Measurements from ENCODE around the gene MRPL48.

DNA sequence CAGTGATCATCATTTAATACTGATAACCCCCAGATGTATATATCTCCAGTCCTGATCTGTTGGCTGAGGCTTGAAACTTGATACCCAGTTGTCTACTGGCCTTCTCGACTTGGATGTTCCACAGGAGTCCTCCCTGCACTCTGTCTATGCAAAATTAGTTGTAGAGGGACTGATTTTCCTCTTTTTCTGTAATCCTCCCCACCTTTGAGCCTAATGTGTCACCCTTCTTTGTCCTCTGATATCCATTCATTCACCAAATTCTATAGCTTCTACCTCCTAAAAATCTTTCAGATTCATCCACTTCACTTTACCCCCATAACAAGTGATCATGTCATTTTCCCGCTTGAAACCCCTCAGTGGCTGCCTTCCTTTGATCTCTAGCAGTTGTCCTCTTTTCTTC, 72.5 kb downstream of the MRPL48 start:
- no peak for TF ChIP-seq POLR2A (IDR thresholded peaks at IDR 0.05; ENCODE audit: low read length)
- TF ChIP-seq GATA1 (IDR thresholded peaks at IDR 0.05; ENCODE audit: low read depth, low read length), result no peak

Measured in erythroblast (primary cell).